HG03565 (cell line): ENCODE results near the gene DCANP1.
"Not testable (repeated sequence)": the region's sequence is repeated elsewhere in the genome, so short reads cannot be mapped to it uniquely, and the experiment has no call there.

Experiments used
- ATAC-seq: cut with Tn5 transposase; IDR thresholded peaks from one replicate; pipeline ENCODE4 v1.9.1; 2021; ENCODE audit warnings: mild to moderate bottlenecking, moderate library complexity; ENCODE audit not compliant: unreplicated experiment

DCANP1 gene, protein sequence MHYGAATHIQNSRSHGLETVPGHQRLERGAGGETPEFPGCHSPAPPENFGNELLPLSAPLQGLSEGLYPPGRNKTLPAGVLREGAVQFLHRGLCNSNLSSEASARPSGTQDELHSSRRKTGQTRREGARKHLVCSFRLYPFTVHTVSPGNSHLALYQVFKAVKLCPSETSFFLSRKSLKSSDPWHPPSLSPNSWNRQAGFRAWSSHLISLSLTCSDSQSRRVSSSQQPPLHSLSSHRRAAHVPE

DNA sequence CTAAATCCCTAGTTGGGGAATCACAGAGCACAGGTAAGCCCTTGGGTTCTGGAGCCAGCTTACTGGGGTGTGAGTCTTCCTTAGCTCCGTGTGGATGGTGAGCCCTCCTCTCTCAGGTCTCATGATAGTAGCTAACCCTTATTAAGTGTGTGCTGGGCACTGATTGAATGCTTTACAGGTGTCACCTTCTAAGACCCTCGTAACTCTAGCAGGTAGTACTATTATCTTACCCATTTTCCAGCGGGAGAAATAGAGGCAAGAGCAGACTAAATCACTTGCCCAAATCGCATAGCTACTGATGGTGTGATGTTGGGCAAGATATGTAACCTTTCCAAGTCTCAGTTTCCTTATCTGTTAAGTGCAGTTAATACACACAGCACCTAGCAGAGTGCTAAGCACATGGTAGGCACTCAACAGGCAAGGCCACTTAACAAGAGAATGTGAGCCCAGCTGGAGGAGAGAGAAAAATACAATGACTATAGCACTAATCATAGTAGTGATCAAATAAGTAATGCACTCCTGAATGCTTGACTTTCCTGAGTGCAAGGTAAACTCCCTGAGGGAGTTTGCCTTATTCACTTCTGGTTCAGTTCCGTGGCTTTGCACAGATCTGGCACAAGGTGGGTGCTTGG, at the start of gene DCANP1:
TSS of gene DCANP1 (minus strand) at position 51 of the 632 bp plus-strand sequence. CDS start 240 bp downstream, outside the sequence.
- no peak for ATAC-seq

DNA sequence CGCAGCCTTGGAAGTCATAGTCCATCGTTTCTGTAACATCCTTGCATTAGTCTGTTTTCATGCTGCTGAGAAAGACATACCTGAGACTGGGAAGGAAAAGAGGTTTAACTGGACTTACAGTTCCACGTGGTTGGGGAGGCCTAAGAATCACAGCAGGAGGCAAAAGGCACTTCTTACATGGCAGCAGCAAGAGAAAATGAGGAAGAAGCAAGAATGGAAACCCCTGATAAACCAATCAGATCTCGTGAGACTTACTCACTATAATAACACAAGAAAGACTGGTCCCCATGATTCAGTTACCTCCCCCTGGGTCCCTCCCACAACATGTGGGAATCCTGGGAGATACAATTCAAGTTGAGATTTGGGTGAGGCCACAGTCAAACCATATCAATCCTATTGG, 48.4 kb upstream of the DCANP1 start:
- not testable (repeated sequence) for ATAC-seq

DNA sequence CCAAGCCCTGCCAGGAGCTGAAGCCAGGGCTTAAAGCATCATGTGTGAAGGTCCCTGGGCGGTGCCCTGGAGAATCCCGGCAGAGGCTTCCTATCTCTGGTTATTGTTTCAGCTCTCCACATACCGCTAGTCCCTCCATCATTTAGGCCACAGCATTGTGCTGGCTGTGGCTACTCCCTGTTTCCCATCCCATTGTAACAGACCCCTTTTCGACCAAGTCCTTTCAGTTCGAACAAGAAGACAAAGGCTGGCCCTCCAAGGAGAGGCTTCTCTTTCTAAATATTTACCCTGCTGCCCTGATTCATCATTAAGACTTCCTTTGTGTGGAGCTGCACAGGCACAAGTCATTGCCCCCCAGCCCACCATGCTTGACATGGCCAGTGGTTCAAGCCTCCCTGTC, 47.0 kb upstream of the DCANP1 start:
- ATAC-seq = no peak

DNA sequence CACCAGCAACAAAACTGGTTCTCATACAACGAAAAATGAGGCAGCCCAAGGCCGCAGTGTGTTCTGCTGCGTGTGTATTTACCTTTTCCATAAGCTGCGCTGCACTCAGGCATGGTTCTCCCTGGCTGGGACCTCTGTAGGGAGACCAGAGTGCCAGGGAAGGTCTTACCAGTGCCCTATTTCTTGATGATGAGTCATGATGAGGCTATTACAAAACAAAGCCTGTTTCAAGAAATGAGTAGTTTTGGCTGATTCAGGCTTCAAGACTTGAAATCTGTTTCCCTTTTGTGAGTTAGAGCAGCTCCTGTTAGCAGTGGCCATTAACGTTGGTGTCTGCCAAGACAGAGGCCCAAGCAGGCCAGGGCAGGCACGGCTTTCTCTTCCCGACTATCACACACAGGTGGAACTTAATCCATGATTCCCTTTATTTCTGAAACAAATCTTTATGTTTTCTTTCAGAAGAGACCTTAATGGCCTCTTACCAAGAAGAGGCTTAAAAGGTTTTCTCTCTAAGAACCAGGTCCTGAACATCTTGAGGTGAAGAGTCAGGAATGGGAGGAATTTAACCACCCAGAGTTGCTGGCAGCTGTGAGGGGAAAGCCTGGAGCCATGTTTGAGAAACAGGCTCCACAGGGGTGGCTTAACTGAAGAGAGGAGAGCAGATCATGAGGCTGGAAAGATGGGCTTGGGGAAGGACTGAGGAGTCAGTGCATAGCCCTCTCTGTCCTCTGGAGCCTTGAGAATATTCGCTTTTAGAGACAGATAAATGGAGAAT, 46.4 kb upstream of the DCANP1 start:
- no peak for ATAC-seq

DNA sequence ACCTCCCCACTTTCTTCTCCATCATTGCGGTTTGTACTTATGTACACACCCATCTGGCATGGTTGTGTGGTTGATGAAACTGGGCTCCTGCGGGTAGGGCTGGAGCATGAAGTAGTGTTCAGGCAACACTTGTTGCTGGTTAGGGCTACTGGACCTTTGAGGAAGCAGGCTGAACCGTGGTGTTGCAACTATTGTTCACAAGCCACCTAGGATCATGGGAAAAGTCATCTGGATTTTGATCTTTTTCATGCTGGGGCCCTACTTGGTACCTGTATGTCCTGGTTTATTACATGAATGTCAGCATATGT, 45.1 kb upstream of the DCANP1 start:
- ATAC-seq = no peak

DNA sequence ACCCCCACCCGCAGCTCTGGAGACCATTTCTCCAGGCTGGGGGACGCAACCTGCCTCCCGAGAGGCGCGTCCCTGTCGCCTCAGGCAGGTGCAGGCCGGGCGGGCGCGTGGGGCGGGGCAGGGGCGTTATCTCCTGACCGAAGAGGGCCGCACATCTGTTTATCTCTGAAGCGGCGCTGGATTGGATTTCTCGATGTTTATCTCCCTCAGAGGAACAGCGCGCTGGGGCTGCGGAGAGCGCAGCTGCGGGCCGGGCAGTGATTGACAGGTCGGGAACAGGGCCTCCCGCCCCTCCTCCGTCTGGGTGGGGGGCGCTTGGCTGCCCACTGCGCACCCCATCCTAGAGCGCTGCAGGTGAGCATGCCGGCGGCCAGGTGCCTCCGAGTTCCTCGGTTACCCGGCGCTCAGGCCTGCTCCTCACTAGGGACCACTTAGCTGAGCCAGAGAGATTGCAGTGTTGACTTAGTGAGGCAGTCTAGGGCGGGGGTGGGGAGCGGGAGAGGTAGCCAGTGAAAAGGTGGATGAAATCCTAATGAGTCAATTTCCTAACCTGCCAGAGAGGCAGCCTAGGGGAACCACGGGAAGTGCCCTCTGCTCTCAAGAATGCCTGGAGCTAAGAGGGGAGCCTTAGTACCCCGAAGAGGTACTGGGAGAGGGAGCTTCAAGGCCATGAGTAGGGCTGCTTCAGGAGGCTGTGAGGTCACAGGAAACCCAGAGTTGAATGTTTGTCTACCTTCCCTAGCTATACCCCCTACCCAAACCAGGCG, 44.6 kb upstream of the DCANP1 start:
- ATAC-seq = no peak

DNA sequence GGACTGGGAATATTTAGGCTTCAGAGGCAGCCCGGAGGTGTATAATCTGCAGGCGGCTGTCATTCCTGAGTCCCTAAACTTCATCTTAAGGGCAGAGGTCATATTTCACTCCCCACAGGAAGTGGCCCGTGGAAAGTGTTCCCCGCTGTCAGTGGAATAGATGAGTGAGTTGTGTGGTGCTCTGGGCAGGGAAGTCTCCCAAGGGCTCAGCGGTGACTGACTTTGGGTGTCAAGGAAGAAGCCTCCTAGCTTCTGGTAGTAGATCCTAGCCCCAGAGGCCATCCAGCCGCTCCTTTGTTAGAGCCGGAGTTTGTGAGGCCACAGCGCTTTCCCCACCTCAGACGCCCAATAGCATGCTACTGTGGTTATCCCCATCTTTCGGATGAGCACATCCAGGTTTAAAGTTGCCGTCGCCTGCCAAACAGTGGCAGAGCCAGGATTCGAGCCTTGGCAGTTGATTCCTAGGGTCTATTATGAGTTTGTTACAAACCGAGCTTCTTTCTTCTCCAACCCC, 43.9 kb upstream of the DCANP1 start:
- ATAC-seq = no peak

DNA sequence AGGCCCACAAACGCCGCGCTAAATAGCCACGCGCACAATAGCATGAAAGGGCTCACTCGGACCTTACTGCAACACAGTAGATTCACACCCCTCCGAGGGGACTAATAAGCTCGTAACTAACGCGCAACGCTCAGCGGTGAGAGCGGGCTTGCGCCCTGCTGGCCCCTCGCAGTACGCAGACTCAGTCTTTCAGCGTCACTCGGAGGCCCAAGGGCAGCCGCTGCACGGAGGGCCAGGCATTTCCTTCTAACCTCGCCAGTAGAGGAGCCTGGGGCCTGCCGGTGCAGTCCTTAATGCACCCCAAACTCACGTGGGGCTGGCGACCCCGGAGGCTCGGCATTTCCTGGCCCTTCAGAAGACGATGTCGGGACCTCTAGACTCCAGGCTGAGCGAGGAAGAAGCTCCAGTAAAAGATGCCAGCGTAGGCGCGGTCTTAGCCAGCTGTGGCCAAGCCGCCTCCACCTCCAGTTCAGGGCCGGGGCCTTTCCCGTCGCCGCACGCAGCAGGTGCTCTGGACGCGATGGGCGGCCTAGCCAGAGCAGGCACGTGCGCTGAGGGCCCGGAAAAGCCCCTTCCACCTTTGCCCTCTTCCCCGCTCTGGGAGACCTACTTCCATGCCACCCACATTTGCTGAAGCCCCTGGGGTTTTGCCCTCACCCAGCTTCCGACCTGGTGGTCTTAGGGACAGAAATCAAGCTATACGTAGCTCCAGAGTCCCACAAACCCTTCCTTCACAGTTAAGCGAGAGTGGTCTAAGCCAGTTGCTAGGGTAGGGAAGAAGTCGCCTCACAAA, 43.3 kb upstream of the DCANP1 start:
- no peak for ATAC-seq

DNA sequence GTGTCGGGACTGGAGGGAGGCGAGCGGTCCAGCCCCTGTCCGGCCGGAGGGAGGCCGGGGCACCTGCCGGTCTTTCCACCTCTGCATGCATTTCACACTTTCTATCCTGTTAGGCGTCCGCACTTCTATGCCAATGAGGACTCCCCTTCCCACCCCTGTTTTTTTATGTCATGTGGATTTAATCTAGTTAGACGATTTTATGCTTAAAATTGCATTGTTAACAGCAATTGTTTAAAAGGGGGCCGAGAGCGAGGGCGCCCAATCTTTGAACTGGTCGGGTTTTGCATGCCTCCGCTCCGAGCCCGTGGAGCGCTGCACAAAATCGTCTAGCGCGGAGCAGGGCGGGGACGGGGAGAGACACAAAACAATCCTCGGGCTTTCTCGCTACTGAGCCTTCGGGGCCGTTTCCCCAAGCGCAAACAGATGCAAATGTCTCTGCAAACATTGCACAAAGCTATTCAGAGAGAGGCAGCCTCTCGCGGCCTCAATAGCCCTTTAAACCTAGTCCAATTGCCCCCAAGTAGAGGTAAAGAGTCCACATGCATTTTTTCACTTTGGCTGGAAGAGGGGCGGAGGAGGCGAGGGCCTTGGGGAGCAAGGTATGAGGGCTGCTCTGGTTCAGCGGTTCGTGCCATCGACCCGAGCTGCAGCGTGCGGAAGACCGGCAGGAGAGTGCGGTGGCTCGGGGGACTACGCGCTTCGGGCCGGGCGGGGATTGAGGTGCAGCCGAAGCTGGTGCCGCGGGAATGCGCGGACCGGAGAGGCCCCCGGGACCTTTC, 42.5 kb upstream of the DCANP1 start:
- no peak for ATAC-seq

DNA sequence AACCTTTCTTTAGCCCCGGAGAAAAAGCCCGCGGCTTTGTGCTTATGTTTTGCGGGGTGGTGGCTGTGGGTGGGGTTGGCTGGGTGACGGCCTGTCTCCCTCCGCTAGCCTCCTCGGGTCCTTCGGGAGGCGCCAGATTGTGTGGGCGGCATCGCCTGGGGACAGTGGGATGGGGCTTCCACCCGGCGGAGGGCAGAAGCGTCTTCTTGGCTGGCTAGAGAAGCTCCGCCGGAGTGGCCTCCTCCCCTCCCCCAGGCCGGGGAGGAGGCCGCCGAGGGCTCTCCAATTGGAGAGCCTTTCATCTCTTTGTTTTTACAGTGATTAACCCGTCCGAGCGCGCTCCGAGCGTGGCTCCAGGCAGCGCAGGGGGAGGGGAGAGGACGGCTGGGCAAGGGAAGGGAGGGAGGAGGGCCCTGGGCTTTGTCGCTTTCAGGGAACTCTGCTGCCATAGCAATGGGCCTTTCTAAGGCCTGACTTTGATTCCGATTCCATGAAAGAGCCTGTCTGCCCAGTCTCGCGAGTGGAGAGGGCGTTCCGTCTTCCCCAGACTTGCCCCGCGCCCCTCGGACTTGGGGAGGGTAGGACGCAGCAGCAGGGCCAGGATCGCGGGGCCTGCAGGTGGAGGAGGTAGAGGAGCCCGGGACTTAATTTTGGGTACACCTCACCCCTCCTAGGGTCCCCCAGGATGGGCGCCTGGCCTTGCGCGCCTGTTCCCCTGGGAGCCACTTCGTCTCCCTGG, 41.7 kb upstream of the DCANP1 start:
- ATAC-seq = no peak

DNA sequence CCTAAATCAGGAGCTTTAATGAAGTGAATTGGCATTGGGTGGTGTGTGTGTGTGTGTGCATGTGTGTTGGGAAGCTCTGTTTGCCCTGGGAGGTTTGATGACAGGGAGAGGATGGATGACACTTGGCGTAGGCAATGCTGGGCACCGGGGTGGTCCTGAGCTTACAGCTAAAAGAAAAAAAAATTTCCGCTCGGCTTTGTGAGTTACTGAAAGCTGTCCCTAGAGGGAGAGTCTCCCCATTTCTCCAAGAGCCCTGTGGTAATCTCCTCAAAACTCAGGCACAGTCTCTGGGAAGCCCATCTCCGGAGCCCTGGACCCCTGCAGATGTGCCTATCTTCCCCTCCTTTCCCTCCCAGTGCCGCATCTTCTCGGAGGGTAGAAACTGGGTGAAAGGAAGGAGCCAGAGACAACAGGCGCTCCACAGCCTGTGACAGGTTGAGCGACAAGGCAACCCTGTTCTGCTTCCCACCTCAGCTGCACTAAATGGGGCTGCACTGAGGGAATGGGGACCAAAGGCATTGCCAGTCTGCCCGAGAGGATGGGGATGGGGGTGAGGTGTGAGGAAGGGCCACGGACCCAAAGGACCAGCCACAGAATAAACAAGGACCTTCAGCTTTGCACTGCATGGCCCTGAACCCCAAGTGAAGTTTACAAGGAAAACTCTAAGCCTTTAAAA, 40.8 kb upstream of the DCANP1 start:
- no peak for ATAC-seq

DNA sequence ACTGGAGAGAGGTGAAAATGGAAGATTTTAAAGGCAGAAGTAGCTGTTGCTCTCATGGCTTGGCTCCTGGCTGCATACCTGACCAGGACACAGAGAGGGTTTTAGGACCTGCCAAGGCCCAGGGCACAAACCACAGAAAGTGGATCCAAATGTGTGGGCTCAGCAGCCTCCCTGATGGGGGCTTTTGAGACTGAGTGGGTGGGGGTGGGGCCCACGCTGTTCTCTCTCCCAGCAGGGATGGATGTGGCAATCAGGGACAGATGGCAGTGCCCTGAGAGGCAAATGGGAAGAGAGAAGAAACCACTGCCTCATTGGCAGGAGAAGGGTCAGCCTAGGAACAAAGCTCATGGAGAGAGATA, 39.9 kb upstream of the DCANP1 start:
- no peak for ATAC-seq

DNA sequence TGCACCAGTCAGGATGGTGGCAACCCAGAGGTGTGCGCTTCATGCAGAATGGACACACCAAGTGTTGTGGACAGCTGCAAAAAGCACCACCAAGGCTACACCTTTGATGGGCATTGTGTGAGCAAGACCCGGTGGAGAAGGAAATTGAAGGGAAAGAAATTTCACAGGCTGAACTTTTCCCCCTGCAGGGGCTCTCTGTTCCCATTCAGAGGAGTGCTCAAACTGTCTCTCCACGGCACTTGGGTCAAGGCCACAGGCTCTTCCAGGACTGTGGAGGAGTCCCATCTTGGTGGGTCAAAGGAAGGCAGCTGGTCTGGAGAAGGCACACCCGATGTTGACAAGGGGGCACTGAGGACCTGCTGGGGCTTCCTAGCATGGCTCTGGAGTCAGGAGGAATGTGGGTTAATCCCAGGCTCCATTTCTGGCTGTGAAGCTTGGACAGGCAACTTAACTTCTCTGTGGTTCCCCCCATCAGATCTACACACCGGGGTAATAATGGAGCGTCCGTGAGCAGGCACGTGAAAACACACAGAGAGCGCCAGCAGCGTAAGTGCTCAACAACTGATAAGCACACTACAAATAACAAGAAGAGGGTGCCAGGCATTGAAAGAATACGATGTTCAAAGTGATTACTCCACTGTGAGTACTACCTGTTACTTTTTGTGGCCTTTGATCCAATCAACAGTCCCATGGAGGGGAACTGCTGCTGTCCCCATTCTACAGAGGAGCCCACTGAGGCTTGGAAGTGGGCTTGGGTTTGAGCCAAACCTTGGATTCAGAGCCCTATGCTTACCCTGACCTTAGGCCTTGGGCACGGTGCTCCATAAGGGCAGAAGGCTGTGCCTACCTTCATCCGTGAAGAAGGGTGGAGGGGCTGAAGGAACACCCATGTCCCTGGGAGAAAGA, 39.2 kb upstream of the DCANP1 start:
- no peak for ATAC-seq

DNA sequence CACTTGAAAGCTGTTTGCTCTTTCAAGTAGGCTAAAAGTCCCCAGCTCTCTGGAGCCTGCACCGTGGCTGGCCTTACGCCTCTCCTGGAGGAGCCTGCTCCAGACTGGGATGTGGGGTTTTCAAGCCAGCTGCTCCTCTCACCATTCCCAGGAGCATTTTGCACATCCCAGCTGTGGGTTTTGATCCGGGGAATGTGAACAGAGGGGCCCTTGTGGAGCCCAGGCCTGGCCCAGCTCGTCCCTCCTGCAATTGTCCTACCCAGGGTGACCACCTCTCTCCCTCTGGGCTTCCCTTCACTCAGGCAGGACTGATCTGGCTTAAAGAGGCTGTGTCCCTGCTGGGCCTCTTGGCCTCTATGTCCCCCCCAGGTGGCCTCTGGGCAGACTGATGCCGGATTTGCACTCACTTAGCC, 37.5 kb upstream of the DCANP1 start:
- no peak for ATAC-seq

DNA sequence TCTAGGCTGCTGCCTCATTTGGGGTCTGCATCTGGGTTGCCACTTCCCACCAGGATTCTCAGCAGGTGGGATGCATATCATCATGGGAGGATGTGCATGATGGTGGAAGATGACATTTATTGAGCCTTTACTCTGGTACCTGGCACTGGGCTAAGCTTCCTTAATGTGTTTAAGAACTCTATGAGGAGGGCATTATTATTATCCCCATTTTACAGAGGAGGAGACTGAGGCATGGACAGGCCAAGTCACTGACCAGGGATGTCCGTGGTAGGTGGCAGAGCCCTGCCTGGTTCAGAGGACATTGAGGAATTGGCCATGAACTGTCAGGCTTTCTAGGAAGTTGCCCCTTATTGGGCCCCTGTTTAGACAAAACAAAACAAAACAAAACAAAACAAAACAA, 36.1 kb upstream of the DCANP1 start:
- no peak for ATAC-seq

DNA sequence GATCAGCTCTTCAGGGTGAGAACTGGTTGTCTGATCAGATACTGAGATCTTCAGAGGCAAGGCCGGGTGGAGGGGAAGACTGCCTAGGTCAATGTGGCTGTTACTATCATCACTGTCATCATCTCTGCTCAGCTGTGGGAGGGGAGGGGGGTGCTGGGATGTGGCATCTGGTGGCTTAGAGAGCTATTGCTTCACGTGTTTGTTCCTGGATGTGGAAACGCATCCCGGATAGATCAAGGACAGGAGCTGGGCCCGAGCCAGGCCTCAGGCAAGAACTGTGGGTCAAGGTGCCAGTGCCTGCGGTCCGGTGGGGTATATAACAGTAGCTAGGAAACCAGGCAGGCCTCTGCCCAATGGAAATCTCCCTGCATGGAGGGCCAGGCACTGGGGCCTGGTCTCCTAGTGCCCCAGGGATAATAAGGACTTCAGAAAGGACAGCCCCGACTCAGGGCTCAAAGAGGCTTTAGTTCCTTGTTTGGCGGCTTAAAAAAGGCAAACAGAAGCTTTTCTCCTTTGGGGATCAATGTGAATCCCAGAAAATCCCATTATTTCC, 35.3 kb upstream of the DCANP1 start:
- no peak for ATAC-seq

DNA sequence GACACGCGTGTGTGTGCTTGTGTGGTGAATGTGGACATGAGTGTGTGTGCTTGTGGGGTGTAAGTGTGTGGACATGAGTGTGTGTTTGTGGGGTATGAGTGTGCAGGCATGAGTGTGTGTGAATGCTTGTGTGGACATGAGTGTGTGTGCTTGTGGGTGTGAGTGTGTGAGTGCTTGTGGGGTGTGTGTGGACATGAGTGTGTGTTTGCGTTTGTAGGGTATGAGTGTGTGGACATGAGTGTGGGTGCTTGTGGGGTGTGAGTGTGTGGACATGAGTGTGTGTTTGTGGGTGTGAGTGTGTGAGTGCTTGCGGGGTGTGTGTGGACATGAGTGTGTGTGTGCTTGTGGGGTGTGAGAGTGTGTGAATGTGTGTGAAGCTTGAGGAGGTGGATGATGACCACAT, 34.8 kb upstream of the DCANP1 start:
- ATAC-seq = no peak
